ENCODE data around the gene DHRS7B. TPM values are rescaled to one million over a fixed set of nuclear protein-coding genes. Genes with fewer than 3 reads are reported as not detected.

The DHRS7B gene
- total and polyA plus RNA-seq, 2 of the 13 experiments (the other 11 are each of a cell fraction or from before 2014, with no cell fraction given): 20.0 to 35.8 TPM

DNA sequence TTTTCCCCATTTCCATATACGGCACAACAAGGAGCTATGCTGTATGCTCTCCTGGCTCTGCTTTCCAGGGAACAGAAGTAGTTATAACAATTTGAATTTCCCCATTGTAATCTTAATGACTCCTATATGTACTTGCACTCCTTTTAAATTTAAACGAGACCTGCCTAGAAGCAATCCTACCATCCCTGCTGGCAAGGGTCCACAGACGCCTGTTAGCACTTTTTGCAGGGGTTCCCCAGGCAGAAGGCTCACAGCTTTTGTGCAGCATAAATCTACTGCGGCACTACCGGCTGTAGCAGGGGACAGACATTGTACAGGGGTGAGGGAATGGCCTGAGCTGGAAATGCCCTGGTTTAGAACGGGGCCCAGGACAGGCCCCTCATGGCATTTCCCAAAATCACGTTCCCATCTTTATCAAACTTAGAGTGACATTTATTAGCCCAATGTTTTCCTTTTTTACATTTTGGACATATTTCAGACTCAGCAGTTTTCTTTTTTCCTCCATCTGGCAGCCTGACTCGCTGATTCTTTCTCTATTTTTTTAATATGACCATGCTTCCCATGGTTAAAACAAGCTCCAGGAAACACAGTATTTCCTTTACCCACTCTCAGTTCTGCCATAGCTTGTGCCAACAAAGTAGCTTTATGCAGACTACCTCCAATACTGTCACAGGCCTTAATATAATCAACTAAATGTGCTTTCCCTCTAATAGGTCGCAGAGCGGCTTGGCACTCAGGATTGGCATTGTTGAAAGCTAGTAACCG is 48.6 kb upstream of the DHRS7B start:
- Histone ChIP-seq H3K4me1 (ENCODE audit: insufficient read depth, low read length) (no peaks in the 10 kb centered on the region), H3K4me2 (ENCODE audit: low read depth, low read length) (no peak overlapping the region), H2AFZ (ENCODE audit: low read length) (no peak overlapping the region), H3K27me3 (ENCODE audit: control insufficient read depth in 1 of 2, insufficient read depth in 2 of 2, low read length in 2 of 2) (peaks cover 0 to 41% of the 10 kb centered on the region in 2 experiments; a peak in 3 of 5 replicates), H4K20me1 (ENCODE audit: insufficient read depth, low read length) (no peaks in the 10 kb centered on the region), H3K9me3 (ENCODE audit: low read length) (no peaks in the 10 kb centered on the region), H3K79me2 (ENCODE audit: insufficient read depth, low read length) (no peaks in the 10 kb centered on the region), H3K27ac (ENCODE audit: extremely low read length, insufficient read depth, low read length) (no peak overlapping the region), H3K36me3 (replicated peaks in 1 of 2; ENCODE audit: control insufficient read depth in 1 of 2, insufficient read depth in 2 of 2, low read length in 2 of 2) (no peaks in the 10 kb centered on the region), H3K9ac (ENCODE audit: insufficient read depth, low read depth, low read length) (no peak overlapping the region), H3K4me3 (replicated peaks in 1 of 3; ENCODE audit: insufficient read depth in 1 of 3, low read depth in 2 of 3, low read length in 3 of 3) (no peak overlapping the region)
- FAIRE-seq (no peak), ATAC-seq (no peak), DNase-seq (ENCODE audit: low spot score) (no peak)
- 25% methylated on average over 11 of the region's 11 CpGs for WGBS (ENCODE audit: low lambda C conversion rate)
- intact Hi-C loops (cut with micrococcal nuclease; ENCODE audit: unreplicated experiment) (no loop called here), in situ Hi-C loops (cut with HindIII; ENCODE audit: extremely low pct_ligation_motif_present, low pct_unique_long_range_greater_than_20kb) (no loop called here)
- TF ChIP-seq, protein P1, sequence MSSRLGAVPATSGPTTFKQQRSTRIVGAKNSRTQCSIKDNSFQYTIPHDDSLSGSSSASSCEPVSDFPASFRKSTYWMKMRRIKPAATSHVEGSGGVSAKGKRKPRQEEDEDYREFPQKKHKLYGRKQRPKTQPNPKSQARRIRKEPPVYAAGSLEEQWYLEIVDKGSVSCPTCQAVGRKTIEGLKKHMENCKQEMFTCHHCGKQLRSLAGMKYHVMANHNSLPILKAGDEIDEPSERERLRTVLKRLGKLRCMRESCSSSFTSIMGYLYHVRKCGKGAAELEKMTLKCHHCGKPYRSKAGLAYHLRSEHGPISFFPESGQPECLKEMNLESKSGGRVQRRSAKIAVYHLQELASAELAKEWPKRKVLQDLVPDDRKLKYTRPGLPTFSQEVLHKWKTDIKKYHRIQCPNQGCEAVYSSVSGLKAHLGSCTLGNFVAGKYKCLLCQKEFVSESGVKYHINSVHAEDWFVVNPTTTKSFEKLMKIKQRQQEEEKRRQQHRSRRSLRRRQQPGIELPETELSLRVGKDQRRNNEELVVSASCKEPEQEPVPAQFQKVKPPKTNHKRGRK (CRISPR knock-in tag; IDR thresholded peaks at IDR 0.05): no peak
- TF ChIP-seq MAFK (conservative IDR thresholded peaks at IDR 0.05 in 1 of 2, IDR thresholded peaks at IDR 0.05 in 1 of 2; ENCODE audit: low read length in 2 of 2): 0 out of 4 replicates have a peak, but pooled peaks of 1 of the 2 experiments have one; percentile 14
- TF ChIP-seq ARNT (IDR thresholded peaks at IDR 0.05): no peak
- no peak for TF ChIP-seq SATB2 (CRISPR knock-in tag; IDR thresholded peaks at IDR 0.05)
- TF ChIP-seq ZNF713 (CRISPR knock-in tag; IDR thresholded peaks at IDR 0.05): no peak
- TF ChIP-seq ELF4 (CRISPR knock-in tag; IDR thresholded peaks at IDR 0.05; ENCODE audit: borderline replicate concordance): no peak
- no peak for TF ChIP-seq FIP1L1 (IDR thresholded peaks at IDR 0.05; ENCODE audit: borderline replicate concordance, insufficient read depth, low read depth, low read length)
- BruUV-seq (replicated peaks): no TSS peak
- ChIA-PET CTCF (ENCODE audit: low intra/inter-chr PET ratio, low total read pairs) (no interaction called here), POLR2A (no interaction called here)
